Measurements from ENCODE around the gene LRRD1.
"Not testable (repeated sequence)": the region's sequence is repeated elsewhere in the genome, so short reads cannot be mapped to it uniquely, and the experiment has no call there.

The LRRD1 gene

GRCh38 chr7:92177362-92177761 is 1.6 kb downstream of the LRRD1 start:
- DNase-seq (ENCODE audit: insufficient read length, low spot score), result no peak
- FAIRE-seq, result no peak
- TF ChIP-seq POLR2AphosphoS5 (IDR thresholded peaks at IDR 0.05; ENCODE audit: low read depth, low read length), result no peak
- no peak for TF ChIP-seq POU2F2 (IDR thresholded peaks at IDR 0.05; ENCODE audit: low read depth, low read length)
- no peak for TF ChIP-seq TAF1 (IDR thresholded peaks at IDR 0.05; ENCODE audit: low read depth, low read length)
- TF ChIP-seq POLR2A (IDR thresholded peaks at IDR 0.05; ENCODE audit: low read depth, low read length), result no peak
- no peak for TF ChIP-seq SPI1 (IDR thresholded peaks at IDR 0.05; ENCODE audit: low read depth, low read length)
- TF ChIP-seq PAX5 (IDR thresholded peaks at IDR 0.05; ENCODE audit: insufficient read depth, low read length, severe bottlenecking), result no peak

DNA sequence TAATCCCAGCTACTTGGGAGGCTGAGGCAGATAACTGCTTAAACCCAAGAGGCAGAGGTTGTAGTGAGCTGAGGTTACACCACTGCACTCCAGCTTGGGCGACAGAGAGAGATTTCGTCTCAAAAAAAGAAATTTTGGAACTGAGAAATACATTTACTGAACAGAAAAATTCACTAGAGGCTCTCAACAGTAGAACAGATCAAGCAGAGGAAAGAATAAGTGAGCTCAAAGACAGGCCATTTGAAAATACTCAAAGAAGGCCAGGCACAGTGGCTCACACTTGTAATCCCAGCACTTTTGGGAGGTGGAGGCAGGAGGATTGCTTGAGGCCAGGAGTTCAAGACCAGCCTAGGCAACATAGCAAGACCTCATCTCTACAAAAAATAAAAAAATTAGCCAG is 9.4 kb downstream of the LRRD1 start:
- DNase-seq (ENCODE audit: insufficient read length, low spot score); FAIRE-seq: not testable (repeated sequence)

- FAIRE-seq (no peak), DNase-seq (ENCODE audit: insufficient read length, low spot score) (no peak)
- TF ChIP-seq POLR2A (IDR thresholded peaks at IDR 0.05; ENCODE audit: low read depth, low read length) (no peak), PAX5 (IDR thresholded peaks at IDR 0.05; ENCODE audit: insufficient read depth, low read length, severe bottlenecking) (no peak), POU2F2 (IDR thresholded peaks at IDR 0.05; ENCODE audit: low read depth, low read length) (no peak), POLR2AphosphoS5 (IDR thresholded peaks at IDR 0.05; ENCODE audit: low read depth, low read length) (no peak), TAF1 (IDR thresholded peaks at IDR 0.05; ENCODE audit: low read depth, low read length) (no peak), SPI1 (IDR thresholded peaks at IDR 0.05; ENCODE audit: low read depth, low read length) (no peak)
Observed at GRCh38 chr7:92161271-92161670, 17.7 kb downstream of the LRRD1 start.

GRCh38 chr7:92158660-92159575 is 20.0 kb downstream of the LRRD1 start:
- FAIRE-seq (no peak), DNase-seq (ENCODE audit: insufficient read length, low spot score) (no peak)
- TF ChIP-seq PAX5 (IDR thresholded peaks at IDR 0.05; ENCODE audit: insufficient read depth, low read length, severe bottlenecking), result no peak
- TF ChIP-seq POLR2AphosphoS5 (IDR thresholded peaks at IDR 0.05; ENCODE audit: low read depth, low read length), result no peak
- peak; percentile 29; the same call in 1 of the 2 replicates for TF ChIP-seq SPI1 (IDR thresholded peaks at IDR 0.05; ENCODE audit: low read depth, low read length)
- TF ChIP-seq POU2F2 (IDR thresholded peaks at IDR 0.05; ENCODE audit: low read depth, low read length), result no peak
- TF ChIP-seq POLR2A (IDR thresholded peaks at IDR 0.05; ENCODE audit: low read depth, low read length), result no peak
- TF ChIP-seq TAF1 (IDR thresholded peaks at IDR 0.05; ENCODE audit: low read depth, low read length), result no peak

GRCh38 chr7:92156990-92157389 is 22.0 kb downstream of the LRRD1 start:
- TF ChIP-seq POLR2A (IDR thresholded peaks at IDR 0.05; ENCODE audit: low read depth, low read length), result no peak
- no peak for TF ChIP-seq PAX5 (IDR thresholded peaks at IDR 0.05; ENCODE audit: insufficient read depth, low read length, severe bottlenecking)
- no peak for TF ChIP-seq POLR2AphosphoS5 (IDR thresholded peaks at IDR 0.05; ENCODE audit: low read depth, low read length)
- no peak for TF ChIP-seq POU2F2 (IDR thresholded peaks at IDR 0.05; ENCODE audit: low read depth, low read length)
- TF ChIP-seq SPI1 (IDR thresholded peaks at IDR 0.05; ENCODE audit: low read depth, low read length), result no peak
- TF ChIP-seq TAF1 (IDR thresholded peaks at IDR 0.05; ENCODE audit: low read depth, low read length), result no peak
- DNase-seq (ENCODE audit: insufficient read length, low spot score), result no peak
- no peak for FAIRE-seq

GRCh38 chr7:92155108-92155739 is 23.7 kb downstream of the LRRD1 start:
- DNase-seq (ENCODE audit: insufficient read length, low spot score) (no peak), FAIRE-seq (no peak)
- TF ChIP-seq POLR2AphosphoS5 (IDR thresholded peaks at IDR 0.05; ENCODE audit: low read depth, low read length), result no peak
- TF ChIP-seq SPI1 (IDR thresholded peaks at IDR 0.05; ENCODE audit: low read depth, low read length), result no peak
- TF ChIP-seq PAX5 (IDR thresholded peaks at IDR 0.05; ENCODE audit: insufficient read depth, low read length, severe bottlenecking), result no peak
- no peak for TF ChIP-seq POU2F2 (IDR thresholded peaks at IDR 0.05; ENCODE audit: low read depth, low read length)
- no peak for TF ChIP-seq POLR2A (IDR thresholded peaks at IDR 0.05; ENCODE audit: low read depth, low read length)
- TF ChIP-seq TAF1 (IDR thresholded peaks at IDR 0.05; ENCODE audit: low read depth, low read length), result no peak

GRCh38 chr7:92150450-92151017 is 28.4 kb downstream of the LRRD1 start:
- DNase-seq (ENCODE audit: insufficient read length, low spot score) (no peak), FAIRE-seq (no peak)
- TF ChIP-seq POU2F2 (IDR thresholded peaks at IDR 0.05; ENCODE audit: low read depth, low read length), result no peak
- no peak for TF ChIP-seq PAX5 (IDR thresholded peaks at IDR 0.05; ENCODE audit: insufficient read depth, low read length, severe bottlenecking)
- no peak for TF ChIP-seq POLR2A (IDR thresholded peaks at IDR 0.05; ENCODE audit: low read depth, low read length)
- no peak for TF ChIP-seq SPI1 (IDR thresholded peaks at IDR 0.05; ENCODE audit: low read depth, low read length)
- no peak for TF ChIP-seq POLR2AphosphoS5 (IDR thresholded peaks at IDR 0.05; ENCODE audit: low read depth, low read length)
- TF ChIP-seq TAF1 (IDR thresholded peaks at IDR 0.05; ENCODE audit: low read depth, low read length), result no peak

- TF ChIP-seq TAF1 (IDR thresholded peaks at IDR 0.05; ENCODE audit: low read depth, low read length), result no peak
- no peak for TF ChIP-seq POLR2AphosphoS5 (IDR thresholded peaks at IDR 0.05; ENCODE audit: low read depth, low read length)
- TF ChIP-seq PAX5 (IDR thresholded peaks at IDR 0.05; ENCODE audit: insufficient read depth, low read length, severe bottlenecking), result no peak
- TF ChIP-seq SPI1 (IDR thresholded peaks at IDR 0.05; ENCODE audit: low read depth, low read length), result no peak
- TF ChIP-seq POU2F2 (IDR thresholded peaks at IDR 0.05; ENCODE audit: low read depth, low read length), result no peak
- TF ChIP-seq POLR2A (IDR thresholded peaks at IDR 0.05; ENCODE audit: low read depth, low read length), result no peak
- FAIRE-seq, result no peak
- DNase-seq (ENCODE audit: insufficient read length, low spot score), result no peak
Observed at GRCh38 chr7:92149736-92150239, 29.2 kb downstream of the LRRD1 start.

DNA sequence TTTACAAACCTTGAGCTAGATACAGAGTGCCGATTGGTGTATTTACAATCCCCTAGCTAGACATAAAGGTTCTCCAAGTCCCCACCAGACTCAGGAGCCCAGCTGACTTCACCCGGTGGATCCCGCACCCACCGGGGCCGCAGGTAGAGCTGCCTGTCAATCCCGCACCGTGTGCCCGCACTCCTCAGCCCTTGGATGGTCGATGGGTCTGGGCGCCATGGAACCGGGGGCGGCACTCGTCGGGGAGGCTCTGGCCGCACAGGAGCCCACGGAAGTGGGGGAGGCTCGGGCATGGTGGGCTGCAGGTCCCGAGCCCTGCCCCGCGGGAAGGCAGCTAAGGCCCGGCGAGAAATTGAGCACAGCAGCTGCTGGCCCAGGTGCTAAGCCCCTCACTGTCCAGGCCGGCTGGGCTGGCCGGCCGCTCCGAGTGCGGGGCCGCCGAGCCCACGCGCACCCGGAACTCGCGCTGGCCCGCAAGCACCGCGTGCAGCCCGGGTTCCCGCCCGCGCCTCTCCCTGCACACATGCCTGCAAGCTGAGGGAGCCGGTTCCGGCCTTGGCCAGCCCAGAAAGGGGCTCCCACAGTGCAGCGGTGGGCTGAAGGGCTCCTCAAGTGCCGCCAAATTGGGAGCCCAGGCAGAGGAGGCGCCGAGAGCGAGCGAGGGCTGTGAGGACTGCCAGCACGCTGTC is 35.6 kb downstream of the LRRD1 start:
- FAIRE-seq; DNase-seq (ENCODE audit: insufficient read length, low spot score): not testable (repeated sequence)

GRCh38 chr7:92142791-92143190 is 36.2 kb downstream of the LRRD1 start:
- DNase-seq (ENCODE audit: insufficient read length, low spot score); FAIRE-seq: not testable (repeated sequence)

All from GM12891 (cell line).